Astrocyte (in vitro differentiated cells and primary cell): ENCODE measurements around the gene CACNG6.

Experiments used
- CTCF ChIP-seq: IDR thresholded peaks from 2 replicates; pipeline ENCODE4 v1.5.1; 2011; ENCODE audit warnings: low read depth, mild to moderate bottlenecking, inconsistent platforms, low read length, moderate library complexity; ENCODE audit not compliant: insufficient read depth
- EZH2 ChIP-seq: IDR thresholded peaks from 2 replicates; pipeline ENCODE4 v1.6.1; 2012; ENCODE audit warnings: mild to moderate bottlenecking, low read length, inconsistent platforms; ENCODE audit not compliant: insufficient read depth

DNA sequence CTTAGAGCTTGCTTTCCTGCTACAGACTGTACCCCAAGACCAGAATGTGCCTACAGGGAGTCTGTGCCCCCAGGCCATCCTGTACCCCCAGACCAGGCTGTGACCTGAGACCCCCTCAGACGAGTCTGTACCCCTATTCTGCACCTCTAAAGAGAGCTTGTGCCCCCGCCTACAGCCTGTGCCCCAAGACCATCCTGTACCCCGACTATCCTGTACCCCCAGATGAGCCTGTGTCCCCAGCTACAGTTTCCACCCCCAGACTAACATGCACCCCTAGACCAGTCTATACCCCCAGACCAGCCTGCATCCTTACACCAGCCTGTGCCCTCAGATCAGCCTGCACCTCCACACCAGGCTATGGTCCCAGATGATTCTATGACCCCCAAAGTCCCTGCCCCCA lies 2.0 kb downstream of the CACNG6 start:
- TF ChIP-seq CTCF (no peak), EZH2 (no peak)
